Iris pigment epithelial cell (primary cell): ENCODE data around the gene SIAH3.
A peak's percentile ranks its signal among the peaks of the same experiment; 100 is the strongest.

Experiments used
- DNase-seq: peaks from one replicate; pipeline ENCODE4 v3.0.0-alpha.2; 2011; ENCODE audit warnings: low read depth

SIAH3 gene

DNA sequence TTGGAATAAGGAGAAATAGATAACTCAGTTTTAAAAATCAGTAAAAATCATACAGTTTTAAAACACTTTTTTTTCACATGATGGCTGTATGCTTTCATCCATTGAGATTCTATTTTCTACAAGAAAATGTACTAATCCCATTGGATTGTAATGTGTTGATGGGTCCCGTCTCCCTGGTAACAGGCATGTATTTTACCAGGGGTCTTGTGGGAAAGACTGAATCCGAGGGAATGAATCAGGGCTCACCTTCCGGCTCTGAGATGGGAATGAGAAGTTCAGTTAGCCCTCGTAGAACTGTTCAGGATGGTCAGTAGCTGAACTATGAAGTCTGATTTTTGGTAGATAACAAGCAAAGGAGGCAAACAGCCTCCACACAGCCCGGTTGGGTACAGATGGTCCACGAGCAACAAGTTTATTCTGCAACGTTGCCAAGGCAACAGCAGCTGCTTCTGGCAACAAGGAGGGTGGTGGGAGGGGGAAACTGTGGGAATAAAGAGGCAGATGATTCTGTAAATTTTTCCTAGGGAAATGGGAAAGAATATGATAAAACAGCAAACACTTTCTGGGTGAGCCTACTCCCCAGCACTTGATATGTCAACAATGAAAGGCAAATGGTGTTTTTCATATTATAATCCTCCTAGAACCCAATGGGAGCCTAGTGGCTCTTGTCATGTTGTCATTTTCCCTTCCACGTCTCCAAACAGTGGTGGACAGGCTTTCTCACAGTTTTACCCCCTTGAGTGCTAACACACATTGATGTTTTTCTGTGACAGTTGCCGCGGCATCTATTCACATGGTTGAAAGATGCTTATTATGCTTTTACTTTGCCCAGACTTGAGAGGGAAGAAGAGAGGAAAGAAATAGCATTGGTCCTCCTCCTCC lies 12.4 kb upstream of the SIAH3 start:
- no peak for DNase-seq

DNA sequence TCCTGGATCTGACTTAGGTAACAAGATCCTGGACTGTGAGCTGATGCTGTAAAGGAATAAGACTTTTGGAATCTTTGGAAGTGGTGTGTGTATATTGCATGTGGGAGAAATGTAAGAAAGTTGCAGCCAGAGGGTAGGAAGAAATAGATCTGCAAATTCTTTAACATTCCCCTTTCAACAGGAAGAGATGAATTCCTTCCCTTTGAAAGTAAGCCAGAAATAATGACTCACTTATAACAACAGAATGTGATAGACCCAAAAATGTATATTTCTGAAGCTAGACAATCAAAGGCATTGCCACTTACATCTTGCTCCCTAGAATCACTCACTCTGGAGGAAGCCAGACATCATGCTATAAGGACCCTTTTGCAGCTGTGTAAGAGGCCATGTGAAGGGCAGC lies 9.8 kb upstream of the SIAH3 start:
- peak; percentile 22 for DNase-seq

DNA sequence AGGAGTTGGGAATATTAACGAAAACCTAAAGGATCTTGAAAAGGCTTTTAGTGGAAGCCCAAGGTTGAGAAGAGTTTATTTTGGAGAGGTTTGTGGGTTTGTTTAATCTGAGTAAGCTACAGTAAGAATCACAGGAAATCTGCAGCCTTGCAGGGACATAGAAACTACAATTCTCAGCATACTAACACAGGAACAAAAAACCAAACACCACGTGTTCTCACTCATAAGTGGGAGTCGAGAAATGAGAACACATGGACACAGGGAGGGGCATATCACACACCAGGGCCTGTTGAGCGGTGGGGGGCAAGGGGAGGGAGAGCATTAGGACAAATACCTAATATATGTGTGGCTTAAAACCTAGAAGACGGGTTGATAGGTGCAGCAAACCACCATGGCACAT lies 8.7 kb upstream of the SIAH3 start:
- DNase-seq: no peak

DNA sequence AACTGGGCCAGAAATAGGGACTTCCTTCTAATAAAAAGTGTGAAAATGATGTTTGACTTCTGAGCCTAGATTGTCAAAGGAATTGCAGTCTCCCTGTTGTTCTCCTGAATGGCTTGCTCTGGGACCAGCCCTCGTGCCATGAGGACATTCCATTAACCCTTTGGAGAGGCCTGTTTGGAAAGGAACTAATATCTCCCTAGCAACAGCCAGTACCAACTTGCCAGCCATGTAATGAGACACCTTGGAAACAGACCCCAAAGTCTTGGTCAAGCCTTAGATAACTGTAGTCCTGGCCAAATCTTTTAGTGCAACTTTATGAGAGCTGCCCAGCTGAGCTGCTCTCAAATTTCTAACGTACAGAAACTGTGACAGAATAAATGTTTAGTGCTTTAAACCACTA lies 8.2 kb upstream of the SIAH3 start:
- no peak for DNase-seq

DNA sequence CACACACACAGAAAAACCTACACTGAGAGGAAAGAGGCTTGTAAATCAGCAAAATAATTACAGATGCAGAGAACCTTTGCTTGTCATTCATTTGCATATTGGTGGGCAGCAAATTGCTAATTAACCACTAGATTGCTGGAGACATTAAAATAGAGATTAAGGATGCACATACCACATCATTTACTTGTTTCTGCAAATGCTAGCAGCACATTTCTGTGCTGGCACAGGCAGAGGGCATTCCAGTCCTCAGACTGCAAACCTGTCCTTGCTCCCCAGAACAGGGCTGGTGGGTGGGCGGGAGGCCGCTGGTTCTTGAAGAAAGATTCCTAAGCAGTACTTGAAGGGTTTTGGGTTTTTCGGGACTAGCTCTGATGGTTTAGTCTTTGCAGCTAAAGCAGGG lies 941 bp upstream of the SIAH3 start:
- DNase-seq: no peak

DNA sequence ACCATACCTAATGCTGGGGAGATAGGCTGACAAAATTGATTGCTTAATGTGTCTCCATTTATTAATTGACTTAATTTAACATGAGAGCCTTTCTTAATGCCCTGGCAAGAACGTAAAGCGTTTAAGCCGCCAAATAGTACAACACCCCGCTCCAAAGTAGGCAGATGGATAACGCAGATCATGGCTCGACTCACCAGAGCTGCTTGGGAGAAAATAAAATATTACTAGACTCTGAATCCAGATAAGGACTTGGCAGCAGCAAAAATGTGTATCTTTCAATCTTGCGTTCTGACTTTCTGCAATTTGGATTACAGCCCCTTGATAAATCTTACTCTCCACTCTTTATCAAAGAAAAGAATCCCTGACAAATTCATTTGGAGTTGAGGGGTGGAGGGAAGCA lies 403 bp upstream of the SIAH3 start:
- DNase-seq: no peak

DNA sequence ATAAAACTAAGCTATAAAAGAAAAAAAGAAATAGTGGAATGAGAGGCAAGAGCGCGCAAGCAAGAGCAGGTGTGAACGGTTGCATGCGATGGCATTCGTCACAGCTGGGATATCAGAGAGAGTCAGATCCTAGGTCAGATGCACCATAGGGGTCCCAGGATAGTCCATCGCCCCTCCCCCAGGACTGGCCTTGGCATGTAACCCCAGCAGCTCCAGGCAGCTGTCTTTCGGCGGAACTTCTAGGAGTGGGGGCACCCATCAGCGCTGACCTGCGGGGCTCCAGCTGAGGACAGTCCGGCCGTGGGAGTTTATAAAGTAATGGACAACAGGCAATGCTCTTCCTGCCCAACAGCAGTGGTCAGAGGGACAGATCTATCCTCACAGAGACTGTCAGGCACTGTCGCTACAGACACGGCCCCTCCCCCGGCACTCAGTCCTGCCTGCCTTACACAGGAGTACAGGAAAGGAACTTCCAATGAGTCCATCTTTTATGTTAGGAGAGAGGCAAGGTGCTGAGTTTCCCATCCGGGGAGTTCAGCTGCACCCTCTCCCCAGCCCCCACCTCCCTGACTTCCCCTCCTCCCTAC lies 1.4 kb downstream of the SIAH3 start:
- DNase-seq: no peak

DNA sequence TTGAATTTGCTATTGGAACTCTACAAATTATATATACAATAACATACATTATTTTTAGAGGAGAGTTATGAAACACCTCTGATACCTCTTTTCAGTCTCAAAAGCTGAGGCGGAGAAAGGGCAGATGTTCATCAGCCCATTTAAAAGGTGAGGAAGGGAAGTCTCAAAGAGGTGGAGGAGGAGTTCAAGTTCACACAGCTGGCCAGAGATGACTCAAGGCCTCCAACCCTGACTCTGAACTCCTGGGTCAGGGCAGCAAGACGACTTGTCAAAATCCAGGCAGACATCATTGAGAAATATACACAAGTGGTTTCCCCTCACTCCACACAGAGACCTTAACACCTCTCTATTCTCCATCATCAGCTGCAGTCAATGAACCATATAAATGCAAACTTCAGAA lies 2.1 kb downstream of the SIAH3 start:
- DNase-seq: no peak

DNA sequence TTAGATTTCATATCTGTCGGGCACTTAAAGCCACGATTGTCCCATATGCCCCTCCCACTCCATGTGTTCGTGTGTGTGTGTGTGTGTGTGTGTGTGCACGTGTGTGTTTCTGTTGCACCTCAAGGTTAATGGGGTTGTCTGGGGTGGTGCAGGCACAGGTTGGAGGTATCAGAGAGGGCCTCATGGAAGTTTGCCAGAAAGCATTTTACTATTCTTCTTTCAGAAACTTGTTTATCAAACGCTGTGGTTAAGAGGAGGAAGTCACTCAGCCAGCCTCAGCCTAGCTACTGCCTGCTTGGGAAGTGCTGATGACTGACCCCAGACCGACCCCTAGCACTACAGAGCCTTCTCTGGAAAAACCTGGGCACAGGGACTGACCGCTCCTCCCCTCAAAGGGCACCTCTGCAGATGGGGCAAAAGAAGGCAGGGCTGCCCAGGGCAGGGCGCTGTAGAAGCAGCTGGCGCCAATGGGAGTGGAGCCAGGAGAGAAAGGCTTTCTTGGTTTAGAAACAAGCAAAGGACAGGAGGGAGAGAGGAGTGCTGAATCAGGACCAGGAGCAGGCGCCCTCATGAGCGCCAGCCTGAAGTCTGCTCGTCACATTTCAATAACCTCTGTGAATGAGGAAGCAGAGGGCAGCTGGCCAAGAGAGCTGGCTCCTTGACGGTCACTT lies 3.9 kb downstream of the SIAH3 start:
- peak; percentile 51 for DNase-seq

DNA sequence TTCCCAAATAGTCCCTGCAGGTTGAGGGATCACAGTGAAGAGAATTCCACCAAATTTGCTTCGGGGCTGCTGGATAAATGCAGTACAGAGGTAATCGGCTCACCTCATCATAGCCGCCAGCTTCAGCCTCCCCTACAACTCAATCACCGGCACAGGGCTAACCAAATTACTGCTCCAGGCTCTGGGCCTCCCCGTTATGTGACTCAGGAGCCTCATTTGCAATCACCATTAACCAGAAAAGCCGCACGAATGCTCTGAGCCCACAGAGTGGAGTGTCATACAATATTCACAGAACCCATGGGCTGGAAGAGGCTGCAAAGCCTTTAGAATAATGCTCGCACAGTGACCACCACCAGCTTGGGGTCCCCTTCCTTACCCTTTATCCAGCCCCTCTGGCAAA lies 4.9 kb downstream of the SIAH3 start:
- DNase-seq: no peak

DNA sequence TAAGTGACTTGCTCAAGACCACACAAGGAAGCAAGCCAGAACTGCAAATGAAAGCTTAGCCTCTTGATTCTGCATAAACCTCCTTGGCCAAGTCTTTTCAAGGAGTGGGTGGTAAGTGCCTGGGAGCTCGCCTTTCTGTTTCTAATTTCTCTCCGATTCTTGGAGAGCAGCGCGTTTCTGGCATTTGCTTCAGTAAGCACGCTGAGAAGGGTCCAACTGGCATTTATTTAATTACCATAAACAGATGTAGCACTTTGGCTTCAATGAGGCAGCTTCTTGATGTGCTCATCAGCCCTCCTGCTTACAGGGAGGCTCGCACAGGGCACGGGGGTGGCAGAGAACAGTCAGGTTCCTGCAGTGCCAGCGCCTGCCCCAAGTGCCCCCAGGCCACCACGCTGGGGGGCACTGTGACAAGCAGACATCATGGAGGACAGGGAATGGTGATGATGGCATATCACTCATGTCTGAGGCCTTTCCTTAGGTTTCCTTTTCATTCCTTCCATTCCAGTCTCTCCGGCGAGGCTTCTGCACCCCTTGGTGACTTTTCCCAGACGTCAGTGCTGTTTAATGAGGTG lies 13.3 kb downstream of the SIAH3 start:
- DNase-seq: no peak

DNA sequence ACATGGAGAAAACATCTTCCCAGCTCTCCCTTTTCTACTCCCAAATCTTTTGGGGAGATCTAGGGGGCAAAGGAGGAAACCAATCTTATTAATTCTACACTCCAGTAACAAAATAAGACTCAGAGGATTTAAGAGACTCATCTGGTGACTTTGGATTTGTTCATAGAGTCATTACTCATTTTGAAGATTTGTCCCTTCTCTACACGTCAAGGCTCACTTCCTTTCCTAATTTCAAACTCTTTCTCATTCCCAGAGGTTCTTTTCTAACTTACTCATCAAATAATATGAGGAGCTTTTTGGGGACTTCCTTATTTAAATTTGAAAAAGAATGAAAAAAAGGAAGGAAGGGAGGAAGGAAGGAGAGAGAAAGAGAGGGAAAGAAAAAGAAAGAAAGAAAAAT lies 14.4 kb downstream of the SIAH3 start:
- DNase-seq: no peak

DNA sequence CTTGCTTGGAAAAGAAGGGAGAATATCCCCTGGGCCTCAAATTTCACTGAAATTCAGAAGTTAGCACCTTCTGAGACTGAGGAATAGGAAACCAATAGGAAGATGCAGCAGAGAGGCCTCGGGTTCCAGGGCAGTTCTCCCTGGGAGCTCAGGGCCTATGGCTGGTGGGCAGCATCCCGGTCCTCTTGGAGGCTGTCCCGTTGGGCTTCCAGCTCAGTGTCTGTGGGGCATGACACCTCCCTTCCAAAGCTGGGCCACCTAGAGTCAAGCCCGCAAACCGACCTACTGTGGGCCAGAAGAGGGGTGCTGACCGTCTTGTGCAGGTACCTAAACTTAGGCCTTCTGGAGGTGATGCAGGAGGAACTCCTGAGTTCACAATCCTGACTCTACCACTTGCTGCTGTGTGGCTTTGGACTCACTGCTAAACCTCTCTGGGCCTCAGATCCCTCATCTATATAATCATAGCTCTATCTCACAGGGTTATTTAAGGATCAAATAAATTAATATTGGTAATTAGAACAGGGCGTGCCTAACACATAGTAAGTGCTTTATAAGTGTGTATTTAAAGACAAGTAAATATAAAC lies 17.1 kb downstream of the SIAH3 start:
- no peak for DNase-seq

DNA sequence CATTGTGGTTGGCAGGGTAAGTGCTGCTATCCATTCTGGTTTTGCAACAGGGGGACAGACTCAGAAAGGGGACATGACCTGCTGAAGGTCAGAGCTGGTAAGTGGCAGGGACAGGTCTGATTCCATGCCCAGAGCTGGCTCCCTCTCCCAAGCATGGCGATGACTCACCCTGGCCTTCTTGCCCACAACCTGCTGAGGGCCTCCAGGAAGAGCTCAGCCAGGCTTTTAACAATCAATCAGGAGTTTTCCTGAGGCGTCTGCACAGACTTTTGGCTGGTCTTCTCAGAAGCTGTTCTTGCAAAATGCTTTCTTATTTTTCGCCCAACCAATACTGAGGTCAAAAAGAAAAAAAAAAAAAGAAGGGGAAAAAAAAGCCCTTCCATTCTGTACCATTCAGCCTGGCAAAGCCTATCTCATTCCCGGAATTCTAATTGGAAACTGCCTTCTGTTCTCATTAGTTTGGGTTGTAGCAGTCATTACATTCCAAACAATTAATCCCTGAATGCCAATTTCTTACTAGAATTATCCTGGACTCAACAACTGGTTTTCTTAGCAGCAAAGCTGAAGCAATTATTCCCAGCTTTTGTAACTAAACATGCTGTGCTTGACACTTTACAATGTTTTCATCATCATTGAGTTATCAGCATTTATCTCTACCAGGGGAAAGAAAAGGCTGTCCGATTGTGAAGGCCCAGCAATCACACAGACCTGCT lies 17.7 kb downstream of the SIAH3 start:
- DNase-seq: peak; percentile 25

DNA sequence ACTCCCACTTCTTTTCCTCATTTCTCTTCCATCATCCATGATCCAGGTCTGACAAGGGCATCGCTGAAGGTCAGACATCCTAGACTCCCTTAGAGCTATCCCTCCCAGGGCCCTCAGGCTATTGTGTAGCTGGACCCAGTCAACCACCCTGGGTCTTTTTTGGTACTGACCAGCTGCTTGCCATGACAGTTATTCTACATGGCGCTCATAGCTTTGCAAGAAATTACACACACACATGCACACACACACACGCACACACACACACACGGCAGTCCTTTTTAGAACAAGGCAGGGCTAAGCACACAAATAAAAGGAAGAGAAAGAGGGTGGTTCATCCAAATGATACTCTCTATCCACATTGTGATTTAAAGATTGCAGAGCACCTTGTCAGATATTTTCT lies 18.3 kb downstream of the SIAH3 start:
- no peak for DNase-seq

DNA sequence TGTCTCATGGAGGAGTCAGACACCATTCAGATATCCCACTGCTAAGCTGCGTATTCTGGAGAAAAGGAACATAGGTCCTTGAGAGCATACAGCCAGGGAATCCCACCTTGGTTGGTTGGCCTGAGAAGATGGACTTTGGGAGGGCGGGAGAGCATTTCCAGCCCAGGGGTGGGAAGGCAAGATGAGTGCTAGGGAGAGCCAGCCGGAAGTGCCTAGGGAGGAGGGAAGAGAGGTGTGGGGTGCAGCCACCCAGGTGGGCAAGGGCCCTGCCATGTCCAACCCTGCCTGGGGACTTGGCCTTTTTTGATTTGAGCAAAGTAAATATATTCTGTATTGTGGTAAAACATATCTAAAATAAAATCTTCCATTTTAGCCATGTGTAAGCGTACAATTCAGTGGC lies 19.7 kb downstream of the SIAH3 start:
- DNase-seq: no peak

DNA sequence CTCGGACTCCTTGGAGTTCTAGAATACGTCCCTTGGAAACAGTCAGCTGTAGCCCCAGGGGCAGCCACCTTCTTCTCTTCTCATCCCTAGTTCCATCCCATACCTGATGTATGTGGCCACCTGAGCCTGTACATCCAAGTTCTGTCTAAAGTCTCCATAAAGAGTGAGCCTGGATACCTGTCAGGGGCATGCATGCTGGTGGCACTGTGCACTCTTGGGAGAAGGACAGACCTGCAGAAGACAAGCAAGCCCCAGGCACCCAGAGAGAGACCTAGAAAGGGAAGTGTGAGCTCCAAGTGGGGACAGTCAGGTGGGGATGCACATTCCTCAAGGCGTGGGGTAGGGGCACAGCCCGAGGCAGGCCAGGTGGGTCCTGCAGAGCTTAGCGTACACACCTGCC lies 21.4 kb downstream of the SIAH3 start:
- DNase-seq: no peak

DNA sequence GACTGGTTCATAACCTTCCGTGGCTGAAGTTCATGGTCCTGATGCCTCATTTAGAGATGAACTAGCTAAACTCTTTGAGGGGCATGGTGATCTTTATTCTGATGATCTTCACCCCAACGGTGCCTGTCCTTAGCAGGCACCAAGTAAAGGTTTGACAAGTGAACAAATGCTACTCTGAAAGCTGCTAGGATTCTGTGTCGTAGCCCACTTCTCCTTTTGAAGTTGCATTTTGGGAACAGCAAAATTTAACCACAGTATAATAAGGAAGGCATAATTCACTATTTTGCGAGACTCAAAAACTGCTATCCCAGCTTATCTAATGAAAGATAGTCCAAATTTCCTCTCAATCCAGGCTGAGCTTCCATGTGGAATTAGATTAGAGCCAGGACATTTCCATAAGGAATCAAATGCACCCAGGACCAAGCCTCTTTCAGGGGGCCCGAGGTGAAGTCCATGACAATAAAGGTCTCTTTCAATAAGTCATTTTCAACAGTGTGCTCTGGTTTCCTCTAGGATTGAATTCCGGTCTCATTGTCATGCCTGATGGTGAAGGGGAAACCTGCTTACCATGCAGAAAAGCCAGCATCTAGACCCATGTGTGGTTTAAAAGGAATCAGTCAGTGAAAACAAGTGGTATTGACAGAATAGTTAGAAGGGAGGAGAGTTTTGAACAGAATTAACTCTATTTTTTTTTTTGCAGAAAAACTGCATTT lies 23.1 kb downstream of the SIAH3 start:
- DNase-seq: no peak

DNA sequence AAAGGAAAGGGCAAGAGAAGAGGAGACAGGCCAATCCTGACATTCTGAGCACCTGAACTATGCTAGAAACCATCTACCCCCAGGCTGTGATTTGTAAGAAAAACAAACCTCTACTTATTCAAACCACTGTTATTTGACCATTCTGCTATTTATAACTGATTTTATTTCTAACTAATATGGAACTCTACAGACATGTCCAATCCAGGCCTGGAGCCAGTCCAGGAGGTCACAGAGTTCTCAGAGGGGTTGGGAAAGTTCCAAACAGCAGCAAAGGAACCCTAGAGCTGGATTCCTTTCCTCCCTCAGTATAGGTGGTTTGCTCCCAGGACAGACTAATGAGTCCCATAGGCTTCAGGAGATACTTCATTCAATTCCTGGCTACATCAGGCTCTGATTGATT lies 24.2 kb downstream of the SIAH3 start:
- DNase-seq: no peak

DNA sequence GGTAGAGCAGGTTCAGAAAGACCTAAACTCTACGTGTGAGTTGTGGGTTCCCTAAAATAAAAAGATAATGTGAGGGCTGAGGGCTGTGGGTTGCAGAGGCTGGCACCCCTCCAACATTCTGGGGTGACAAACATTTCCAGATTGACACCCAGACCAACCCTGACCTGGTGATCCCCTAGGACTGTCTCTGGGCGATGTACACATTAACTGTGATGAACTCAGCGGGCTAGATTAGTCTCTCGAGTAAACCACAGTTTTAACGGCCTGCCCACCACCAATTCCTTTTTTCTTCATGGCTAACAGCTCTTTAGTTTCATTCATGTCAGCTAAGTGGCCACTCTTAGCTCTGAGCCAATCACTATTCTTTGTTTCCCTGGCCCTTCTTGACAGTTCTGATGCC lies 24.8 kb downstream of the SIAH3 start:
- DNase-seq: no peak

DNA sequence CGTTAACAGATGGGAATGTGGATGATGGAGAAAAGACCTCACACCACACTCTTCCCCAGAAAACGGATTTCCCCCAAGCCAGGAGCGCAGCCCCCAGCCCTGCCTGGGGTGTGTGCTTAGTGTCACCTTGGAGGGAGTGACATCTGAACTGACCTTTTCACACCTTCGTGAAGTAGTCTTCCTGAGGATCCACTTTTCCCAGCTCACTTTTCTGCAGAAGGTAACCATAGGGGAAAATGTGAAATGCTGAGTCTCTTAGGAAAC lies 26.2 kb downstream of the SIAH3 start:
- DNase-seq: no peak

DNA sequence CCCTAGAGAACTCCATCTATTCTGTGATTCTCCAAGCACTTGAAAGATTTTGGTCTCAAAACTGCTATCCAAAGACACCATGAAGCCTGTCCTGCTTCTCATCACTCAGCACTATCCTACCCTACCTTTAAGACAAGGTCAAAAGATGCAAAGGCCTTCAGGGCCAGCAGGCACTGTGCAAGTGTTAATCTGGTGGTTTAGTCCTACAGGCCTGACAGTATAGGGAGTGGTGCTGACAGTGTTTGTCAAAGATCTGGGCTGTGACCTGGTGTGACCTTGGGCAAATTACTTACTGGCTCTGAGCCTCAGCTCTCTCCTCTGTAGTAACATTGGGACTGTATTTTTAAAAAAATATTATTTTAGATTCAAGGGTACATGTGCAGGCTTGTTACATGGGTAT lies 28.0 kb downstream of the SIAH3 start:
- DNase-seq: no peak
